Ascending aorta (tissue), 2 donors: ENCODE data around the gene PAPPA. TPM values are rescaled to one million over a fixed set of nuclear protein-coding genes. Genes with fewer than 3 reads are reported as not detected.

Experiments used
- DNase-seq, 2 donors: peaks; one replicate each; pipeline ENCODE4 v3.0.0-alpha.2; 2019; ENCODE audit warnings: low spot score in 2 of 2
- H3K27ac ChIP-seq, 2 donors: fragments of 200-600 bp; sonication (generic); one replicate each; pipeline ENCODE4 v1.5.1; 2016 to 2017; ENCODE audit warnings: mild to moderate bottlenecking in 1 of 2
- H3K27me3 ChIP-seq: fragments of 200-600 bp; sonication (generic); one replicate; pipeline ENCODE4 v1.5.1; 2017
- H3K36me3 ChIP-seq, 2 donors: fragments of 200-600 bp; sonication (generic); one replicate each; pipeline ENCODE4 v1.5.1; 2016
- H3K4me1 ChIP-seq, 2 donors: fragments of 200-600 bp; sonication (generic); one replicate each; pipeline ENCODE4 v1.5.1; 2016 to 2017; ENCODE audit warnings: mild to moderate bottlenecking in 1 of 2
- H3K4me3 ChIP-seq, 2 donors: fragments of 200-600 bp; sonication (generic); one replicate each; pipeline ENCODE4 v1.5.1; 2016 to 2017; ENCODE audit warnings: mild to moderate bottlenecking in 1 of 2
- H3K9me3 ChIP-seq, 2 donors: fragments of 200-600 bp; sonication (generic); one replicate each; pipeline ENCODE4 v1.5.1; 2016
- intact Hi-C: fragments of 100-400 bp; cut with DNase I; formaldehyde crosslinking; loops from one replicate; pipeline ENCODE4 v1.15.1; 2023
- total RNA-seq: library from RNA; depleted of rRNA; stranded (reverse); fragments of >200 nt; gene quantifications from one replicate; pipeline ENCODE4 v1.1.0, GENCODE V29; 2016
- TF ChIP-seq, protein P1 (sequence below), 3 experiments: fragments of 200-600 bp in 2 of 3; fragments of 450-650 bp in 1 of 3; sonication (generic) in 2 of 3; IDR thresholded peaks; one replicate each; pipeline ENCODE4 v1.5.1; 2016 to 2019; ENCODE audit warnings: antibody characterized with exemption in 3 of 3, mild to moderate bottlenecking in 1 of 3, moderate library complexity in 1 of 3

Gene PAPPA
- total RNA-seq, 1 donor from 2014 or later = 6.0 TPM

DNA sequence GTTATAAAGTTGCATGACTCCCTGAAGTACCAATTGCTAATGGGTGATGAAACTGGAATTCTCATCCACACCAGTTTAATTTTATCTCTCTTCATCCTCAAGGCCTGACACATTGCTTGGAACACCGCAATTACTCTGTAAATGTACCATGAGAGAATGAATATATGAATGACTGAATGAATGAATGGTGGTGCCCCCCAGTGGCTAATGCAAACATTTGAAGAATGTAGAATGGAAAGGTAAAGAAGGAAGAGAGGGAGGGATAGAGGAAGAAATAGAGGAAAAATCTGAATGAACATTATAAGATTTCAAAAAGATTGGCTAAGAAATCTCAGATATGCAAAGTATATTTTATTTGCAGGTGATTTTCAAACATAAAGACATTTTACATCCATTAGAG is 13.1 kb downstream of the PAPPA start:
- no peaks in the 10 kb centered on the region for H3K36me3 ChIP-seq
- intact Hi-C loops = no loop called here
- TF ChIP-seq, protein P1, sequence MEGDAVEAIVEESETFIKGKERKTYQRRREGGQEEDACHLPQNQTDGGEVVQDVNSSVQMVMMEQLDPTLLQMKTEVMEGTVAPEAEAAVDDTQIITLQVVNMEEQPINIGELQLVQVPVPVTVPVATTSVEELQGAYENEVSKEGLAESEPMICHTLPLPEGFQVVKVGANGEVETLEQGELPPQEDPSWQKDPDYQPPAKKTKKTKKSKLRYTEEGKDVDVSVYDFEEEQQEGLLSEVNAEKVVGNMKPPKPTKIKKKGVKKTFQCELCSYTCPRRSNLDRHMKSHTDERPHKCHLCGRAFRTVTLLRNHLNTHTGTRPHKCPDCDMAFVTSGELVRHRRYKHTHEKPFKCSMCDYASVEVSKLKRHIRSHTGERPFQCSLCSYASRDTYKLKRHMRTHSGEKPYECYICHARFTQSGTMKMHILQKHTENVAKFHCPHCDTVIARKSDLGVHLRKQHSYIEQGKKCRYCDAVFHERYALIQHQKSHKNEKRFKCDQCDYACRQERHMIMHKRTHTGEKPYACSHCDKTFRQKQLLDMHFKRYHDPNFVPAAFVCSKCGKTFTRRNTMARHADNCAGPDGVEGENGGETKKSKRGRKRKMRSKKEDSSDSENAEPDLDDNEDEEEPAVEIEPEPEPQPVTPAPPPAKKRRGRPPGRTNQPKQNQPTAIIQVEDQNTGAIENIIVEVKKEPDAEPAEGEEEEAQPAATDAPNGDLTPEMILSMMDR (IDR thresholded peaks at IDR 0.05) = no peak

DNA sequence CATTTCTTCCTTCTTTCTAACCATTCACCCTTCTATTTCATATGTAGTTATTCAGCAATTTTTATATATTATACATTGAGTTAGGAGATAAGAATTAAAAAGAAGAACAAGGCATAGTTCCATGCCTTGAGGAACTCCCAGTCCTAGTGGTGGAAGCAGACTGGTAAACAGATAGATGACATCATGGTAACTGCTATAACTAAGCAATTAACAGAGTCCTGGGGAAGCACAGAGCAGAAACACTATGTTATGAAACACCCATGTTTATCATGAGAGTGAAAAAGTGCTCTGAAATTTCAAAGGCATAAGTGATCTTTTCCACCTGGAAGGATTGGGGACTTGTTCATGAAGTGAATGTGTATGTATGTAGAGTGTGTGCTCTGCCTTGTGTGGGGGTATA is 14.6 kb downstream of the PAPPA start:
- intact Hi-C loops = no loop called here
- no peaks in the 10 kb centered on the region for H3K4me1 ChIP-seq
- H3K27me3 ChIP-seq = no peaks in the 10 kb centered on the region
- TF ChIP-seq, protein P1 (IDR thresholded peaks at IDR 0.05) = no peak
- H3K36me3 ChIP-seq = no peaks in the 10 kb centered on the region
- no peak for DNase-seq
- H3K4me3 ChIP-seq = no peak overlapping the region
- H3K9me3 ChIP-seq = no peaks in the 10 kb centered on the region
- no peak overlapping the region for H3K27ac ChIP-seq

More for the DNA sequence above, 13.1 kb downstream of the PAPPA start:
- no peak for DNase-seq
- H3K4me1 ChIP-seq = no peaks in the 10 kb centered on the region
- no peaks in the 10 kb centered on the region for H3K9me3 ChIP-seq
- no peak overlapping the region for H3K27ac ChIP-seq
- no peak overlapping the region for H3K4me3 ChIP-seq
- no peaks in the 10 kb centered on the region for H3K27me3 ChIP-seq

DNA sequence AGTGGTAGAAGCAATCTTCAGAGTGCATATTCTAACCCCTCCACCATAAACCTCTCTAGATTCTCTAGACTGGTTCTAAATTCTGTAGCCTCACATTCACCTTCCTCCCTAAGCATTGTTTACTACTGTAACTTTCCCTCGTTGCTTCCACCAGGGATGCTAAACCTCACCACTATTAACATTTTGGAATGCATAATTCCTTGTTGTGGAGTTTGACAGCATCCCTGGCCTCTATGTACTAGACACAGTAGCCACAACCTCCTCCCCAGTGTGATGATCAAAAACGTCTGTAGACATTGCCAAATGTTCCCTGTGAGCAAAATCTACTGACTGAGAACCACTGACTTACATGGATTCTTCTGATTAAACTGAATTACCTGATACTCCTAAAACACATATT is 18.6 kb downstream of the PAPPA start:
- no peaks in the 10 kb centered on the region for H3K9me3 ChIP-seq
- no peak overlapping the region for H3K4me3 ChIP-seq
- no peak overlapping the region for H3K27ac ChIP-seq
- no peaks in the 10 kb centered on the region for H3K36me3 ChIP-seq
- intact Hi-C loops = no loop called here
- no peak for DNase-seq
- H3K4me1 ChIP-seq = no peaks in the 10 kb centered on the region
- H3K27me3 ChIP-seq = no peaks in the 10 kb centered on the region
- TF ChIP-seq, protein P1 (IDR thresholded peaks at IDR 0.05) = no peak

DNA sequence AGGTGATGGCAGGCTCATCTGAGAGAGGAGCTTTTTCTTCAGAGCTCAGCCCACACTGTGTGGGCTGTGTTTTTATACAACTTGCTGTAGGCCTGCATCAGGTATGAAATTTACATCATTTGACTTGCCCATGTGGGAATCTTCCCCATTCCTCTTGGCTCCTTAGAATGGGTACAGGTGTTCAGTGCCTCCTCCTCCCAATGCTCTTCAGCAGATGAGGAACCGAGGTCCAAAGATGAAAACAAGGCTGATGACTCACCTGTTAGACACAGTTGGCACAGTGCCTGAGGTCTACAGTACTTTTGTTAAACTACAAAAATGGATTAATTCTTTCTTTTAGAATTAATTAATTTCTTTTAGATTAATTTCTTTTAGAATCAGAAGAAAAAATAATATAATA is 20.8 kb downstream of the PAPPA start:
- no peaks in the 10 kb centered on the region for H3K36me3 ChIP-seq
- no peaks in the 10 kb centered on the region for H3K9me3 ChIP-seq
- no peak overlapping the region for H3K27ac ChIP-seq
- DNase-seq = no peak
- no peaks in the 10 kb centered on the region for H3K4me1 ChIP-seq
- H3K4me3 ChIP-seq = no peak overlapping the region
- intact Hi-C loops = no loop called here
- TF ChIP-seq, protein P1 (IDR thresholded peaks at IDR 0.05) = no peak
- no peaks in the 10 kb centered on the region for H3K27me3 ChIP-seq

DNA sequence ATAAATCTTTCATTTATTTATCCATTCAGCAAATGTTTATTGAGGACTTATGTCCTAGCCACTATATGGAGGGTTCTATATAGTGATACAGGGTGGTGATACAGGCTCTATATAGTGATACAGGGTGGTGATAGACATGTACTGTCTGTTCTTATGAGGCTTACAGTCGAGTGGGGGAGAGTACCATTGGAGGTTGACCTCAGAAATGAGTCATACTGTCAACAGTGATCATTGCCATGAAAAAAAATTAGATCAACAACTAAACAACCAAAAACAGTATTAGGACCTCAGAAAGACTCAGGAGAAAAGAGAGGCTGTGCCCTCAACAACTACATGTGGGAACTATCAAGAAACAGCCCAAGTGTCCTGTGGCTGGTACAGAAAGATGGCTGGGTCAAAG is 22.0 kb downstream of the PAPPA start:
- intact Hi-C loops = no loop called here
- TF ChIP-seq, protein P1 (IDR thresholded peaks at IDR 0.05) = no peak
- Histone ChIP-seq H3K9me3 (no peaks in the 10 kb centered on the region), H3K27me3 (no peaks in the 10 kb centered on the region), H3K4me3 (no peak overlapping the region), H3K36me3 (no peaks in the 10 kb centered on the region), H3K27ac (no peak overlapping the region), H3K4me1 (no peaks in the 10 kb centered on the region)
- DNase-seq = no peak
